CD4-positive, alpha-beta T cell (primary cell): ENCODE measurements around the gene EPB41L1. TPM values are rescaled to one million over a fixed set of nuclear protein-coding genes. Genes with fewer than 3 reads are reported as not detected.

Experiments used
- ATAC-seq: fragments of 200-7000 bp; cut with Tn5 transposase; one replicate; pipeline ENCODE4 v1.10.0; 2022; ENCODE audit warnings: mild to moderate bottlenecking; ENCODE audit not compliant: poor library complexity
- CTCF ChIA-PET: fragments of 350-600 bp; sonication (Branson Sonifier 250); formaldehyde crosslinking; loops from one replicate; lab custom pipeline; 2021; ENCODE audit warnings: antibody characterized with exemption, inconsistent platforms; lab: Charles Lee
- POLR2A ChIA-PET: fragments of 350-600 bp; sonication (Branson Sonifier 250); formaldehyde crosslinking; loops from one replicate; lab custom pipeline; 2021; ENCODE audit warnings: antibody characterized with exemption, inconsistent platforms; lab: Charles Lee
- DNase-seq, 14 experiments: peaks; one replicate each; pipeline ENCODE4 v3.0.0-alpha.2; 2013 to 2020; ENCODE audit warnings: mixed read lengths in 2 of 14
- H3K27ac ChIP-seq, 2 donors: one replicate each; pipeline versions ENCODE4 v1.5.1 to v1.7.0; 2013; ENCODE audit warnings: low read length in 2 of 2, low read depth in 1 of 2, mild to moderate bottlenecking in 1 of 2
- H3K27me3 ChIP-seq, 2 experiments: 1 replicate in 1 of 2; 2 replicates in 1 of 2; pipeline versions ENCODE4 v1.6.1 to v1.7.0; 2013; ENCODE audit warnings: low read length in 2 of 2, control low read depth in 1 of 2, mild to moderate bottlenecking in 1 of 2, moderate library complexity in 1 of 2; ENCODE audit not compliant: insufficient read depth in 2 of 2, control insufficient read depth in 1 of 2
- H3K36me3 ChIP-seq: one replicate; pipeline ENCODE4 v1.6.1; 2013; ENCODE audit warnings: low read length, control low read depth; ENCODE audit not compliant: insufficient read depth
- H3K4me1 ChIP-seq: one replicate; pipeline ENCODE4 v1.6.1; 2013; ENCODE audit warnings: low read length, control low read depth; ENCODE audit not compliant: insufficient read depth
- H3K4me3 ChIP-seq: one replicate; pipeline ENCODE4 v1.5.1; 2013; ENCODE audit warnings: mild to moderate bottlenecking, low read length, moderate library complexity
- H3K9me3 ChIP-seq, 2 experiments: 1 replicate in 1 of 2; 2 replicates in 1 of 2; pipeline versions ENCODE4 v1.6.1 to v1.7.0; 2013; ENCODE audit warnings: low read length in 2 of 2, mild to moderate bottlenecking in 2 of 2, control low read depth in 1 of 2, moderate library complexity in 1 of 2; ENCODE audit not compliant: control insufficient read depth in 1 of 2, insufficient read depth in 1 of 2
- H3K27ac Mint-ChIP-seq: one replicate; pipeline ENCODE4 v1.8.0; 2020; ENCODE audit warnings: mixed read lengths
- H3K27me3 Mint-ChIP-seq: one replicate; pipeline ENCODE4 v1.8.0; 2021; ENCODE audit warnings: mixed read lengths
- H3K36me3 Mint-ChIP-seq: one replicate; pipeline ENCODE4 v1.8.0; 2021; ENCODE audit warnings: low read depth, mixed read lengths
- H3K4me1 Mint-ChIP-seq: one replicate; pipeline ENCODE4 v1.8.0; 2021; ENCODE audit warnings: low read depth, mixed read lengths
- H3K4me3 Mint-ChIP-seq: one replicate; pipeline ENCODE4 v1.8.0; 2020; ENCODE audit warnings: mild to moderate bottlenecking, mixed read lengths
- H3K9me3 Mint-ChIP-seq: one replicate; pipeline ENCODE4 v1.8.0; 2020; ENCODE audit warnings: mixed read lengths
- intact Hi-C, 2 experiments: fragments of 100-400 bp; cut with DNase I in 1 of 2; cut with micrococcal nuclease in 1 of 2; formaldehyde crosslinking; loops; one replicate each; pipeline versions ENCODE4 v1.15.1 to v1.9.0; 2023 to 2025; cut with DNase I, micrococcal nuclease
- total RNA-seq, 174 experiments: library from RNA in 2 of 174; stranded (reverse) in 2 of 174; gene quantifications; one replicate each; pipeline ENCODE4 v1.2.3 and lab custom pipeline; 2021 to 2026
- TF ChIP-seq, protein P1 (sequence below): fragments of 200-600 bp; IDR thresholded peaks from one replicate; pipeline ENCODE4 v1.8.0; 2022; ENCODE audit warnings: antibody characterized with exemption, mild to moderate bottlenecking

Gene EPB41L1
- total RNA-seq, 2 experiments from 2014 or later = 0.19 to 0.25 TPM

DNA sequence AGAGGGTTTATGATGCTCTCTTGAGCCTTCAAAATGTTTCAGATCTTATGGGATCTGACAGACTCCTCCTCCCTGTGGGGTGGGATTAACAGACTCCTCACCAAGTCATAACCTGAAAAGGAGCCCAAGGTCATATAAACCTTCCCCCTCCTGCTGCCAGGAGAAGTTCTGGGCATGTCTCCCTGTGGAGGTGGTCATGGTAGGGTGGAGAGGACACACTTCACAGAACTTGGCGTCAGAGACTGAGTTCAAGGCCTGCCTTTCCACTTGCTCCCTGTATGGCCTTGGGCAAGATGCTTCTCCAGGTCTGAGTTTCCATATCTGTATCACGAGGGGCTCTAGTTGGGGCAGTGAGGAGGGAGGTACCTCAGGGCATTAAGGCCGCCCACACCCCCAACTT is 49.3 kb downstream of the EPB41L1 start:
- H3K36me3 Mint-ChIP-seq = no peaks in the 10 kb centered on the region
- no peaks in the 10 kb centered on the region for H3K36me3 ChIP-seq
- no peak overlapping the region for H3K4me3 ChIP-seq
- ChIA-PET POLR2A (interaction anchor here (1.0 kb wide), 1 partner anchor 235 kb away, joined by 3 read pairs; no protein-coding TSS in a partner anchor), CTCF (interaction anchor here (0.7 to 1.7 kb wide), 3 partner anchors 235 to 551 kb away, joined by 3 to 19 read pairs (median 3); no protein-coding TSS in a partner anchor)
- H3K27ac ChIP-seq = no peak overlapping the region
- H3K9me3 ChIP-seq = no peaks in the 10 kb centered on the region
- intact Hi-C loops = loop anchor here (1.0 to 10.0 kb wide), 5 partner anchors 235 to 681 kb away; no protein-coding TSS in a partner anchor
- no peak overlapping the region for H3K27ac Mint-ChIP-seq
- no peaks in the 10 kb centered on the region for H3K9me3 Mint-ChIP-seq
- TF ChIP-seq, protein P1, sequence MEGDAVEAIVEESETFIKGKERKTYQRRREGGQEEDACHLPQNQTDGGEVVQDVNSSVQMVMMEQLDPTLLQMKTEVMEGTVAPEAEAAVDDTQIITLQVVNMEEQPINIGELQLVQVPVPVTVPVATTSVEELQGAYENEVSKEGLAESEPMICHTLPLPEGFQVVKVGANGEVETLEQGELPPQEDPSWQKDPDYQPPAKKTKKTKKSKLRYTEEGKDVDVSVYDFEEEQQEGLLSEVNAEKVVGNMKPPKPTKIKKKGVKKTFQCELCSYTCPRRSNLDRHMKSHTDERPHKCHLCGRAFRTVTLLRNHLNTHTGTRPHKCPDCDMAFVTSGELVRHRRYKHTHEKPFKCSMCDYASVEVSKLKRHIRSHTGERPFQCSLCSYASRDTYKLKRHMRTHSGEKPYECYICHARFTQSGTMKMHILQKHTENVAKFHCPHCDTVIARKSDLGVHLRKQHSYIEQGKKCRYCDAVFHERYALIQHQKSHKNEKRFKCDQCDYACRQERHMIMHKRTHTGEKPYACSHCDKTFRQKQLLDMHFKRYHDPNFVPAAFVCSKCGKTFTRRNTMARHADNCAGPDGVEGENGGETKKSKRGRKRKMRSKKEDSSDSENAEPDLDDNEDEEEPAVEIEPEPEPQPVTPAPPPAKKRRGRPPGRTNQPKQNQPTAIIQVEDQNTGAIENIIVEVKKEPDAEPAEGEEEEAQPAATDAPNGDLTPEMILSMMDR = no peak
- peaks cover 6% of the 10 kb centered on the region for H3K4me1 Mint-ChIP-seq
- peaks cover 11% of the 10 kb centered on the region for H3K4me1 ChIP-seq
- no peaks in the 10 kb centered on the region for H3K27me3 ChIP-seq
- ATAC-seq = no peak
- H3K4me3 Mint-ChIP-seq = no peak overlapping the region
- H3K27me3 Mint-ChIP-seq = peaks cover 11% of the 10 kb centered on the region
- DNase-seq = no peak

DNA sequence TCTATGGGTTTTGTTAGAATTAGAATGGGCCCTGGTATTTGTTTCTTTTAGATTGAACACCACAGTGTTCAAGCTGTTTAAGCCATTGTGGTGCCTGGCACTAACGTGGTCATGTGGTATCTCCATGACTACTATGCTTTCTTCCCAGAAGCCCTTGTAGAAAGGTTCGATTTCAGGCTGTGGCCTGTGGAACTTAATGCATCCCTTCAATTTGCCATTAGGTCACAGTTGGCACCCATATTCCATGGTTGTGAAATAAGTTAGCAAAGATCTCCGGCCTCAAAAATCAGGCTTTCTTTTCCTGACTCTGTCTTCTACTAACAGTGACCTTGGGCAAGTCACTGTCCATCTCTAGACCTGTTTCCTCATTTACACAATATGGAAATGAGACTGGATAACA is 50.5 kb downstream of the EPB41L1 start:
- ChIA-PET CTCF (no interaction called here), POLR2A (no interaction called here)
- peaks cover 6% of the 10 kb centered on the region for H3K4me1 Mint-ChIP-seq

DNA sequence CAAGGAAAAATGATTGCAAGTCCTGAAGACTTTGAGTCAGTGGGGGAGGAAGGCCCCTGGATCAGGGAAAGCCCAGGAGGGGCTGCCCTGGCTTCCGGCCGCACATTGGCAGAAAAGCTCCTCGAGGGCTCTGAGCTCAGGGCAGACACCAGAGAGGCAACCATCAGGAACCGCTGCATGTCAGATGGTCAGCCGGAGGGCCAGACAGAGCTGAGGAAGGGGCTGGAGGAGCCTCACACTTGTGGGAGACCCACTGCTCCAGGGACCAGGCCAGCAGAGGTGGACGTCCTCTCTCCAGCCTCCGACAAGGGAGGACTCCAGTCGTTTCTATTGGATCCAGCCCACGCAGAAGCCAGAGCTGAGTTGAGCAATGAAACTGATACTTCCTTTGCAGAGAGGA is 51.5 kb downstream of the EPB41L1 start:
- ChIA-PET POLR2A (no interaction called here), CTCF (no interaction called here)
- intact Hi-C loops = loop anchor here in 1 of 2 experiments (10.0 kb wide), 2 partner anchors 389 to 679 kb away; no protein-coding TSS in a partner anchor
- no peak overlapping the region for H3K27ac Mint-ChIP-seq
- H3K36me3 Mint-ChIP-seq = no peaks in the 10 kb centered on the region
- Histone ChIP-seq H3K36me3 (no peaks in the 10 kb centered on the region), H3K27ac (no peak overlapping the region), H3K4me1 (peaks cover 8% of the 10 kb centered on the region), H3K27me3 (no peaks in the 10 kb centered on the region), H3K4me3 (no peak overlapping the region), H3K9me3 (no peaks in the 10 kb centered on the region)
- no peak overlapping the region for H3K4me3 Mint-ChIP-seq
- DNase-seq = no peak
- no peak for ATAC-seq
- peaks cover 5% of the 10 kb centered on the region for H3K27me3 Mint-ChIP-seq
- TF ChIP-seq, protein P1 = no peak
- H3K4me1 Mint-ChIP-seq = peaks cover 6% of the 10 kb centered on the region
- no peaks in the 10 kb centered on the region for H3K9me3 Mint-ChIP-seq

More for the DNA sequence above, 50.5 kb downstream of the EPB41L1 start:
- no peak overlapping the region for H3K4me3 Mint-ChIP-seq
- Histone ChIP-seq H3K4me1 (peaks cover 8% of the 10 kb centered on the region), H3K27ac (no peak overlapping the region), H3K4me3 (no peak overlapping the region), H3K9me3 (no peaks in the 10 kb centered on the region), H3K36me3 (no peaks in the 10 kb centered on the region), H3K27me3 (no peaks in the 10 kb centered on the region)
- DNase-seq = no peak
- TF ChIP-seq, protein P1 = no peak
- no peaks in the 10 kb centered on the region for H3K9me3 Mint-ChIP-seq
- ATAC-seq = no peak
- H3K27ac Mint-ChIP-seq = no peak overlapping the region
- intact Hi-C loops = loop anchor here in 1 of 2 experiments (10.0 kb wide), 2 partner anchors 390 to 680 kb away; no protein-coding TSS in a partner anchor
- H3K36me3 Mint-ChIP-seq = no peaks in the 10 kb centered on the region
- H3K27me3 Mint-ChIP-seq = peaks cover 6% of the 10 kb centered on the region
